Mesenchymal stem cell (in vitro differentiated cells and primary cell): ENCODE measurements around the gene SNX6.

Source experiments
- DNase-seq: peaks from one replicate; pipeline ENCODE4 v3.0.0-alpha.2; 2013
- H2AFZ ChIP-seq: one replicate; pipeline ENCODE4 v1.6.1; 2013; ENCODE audit warnings: low read depth, mild to moderate bottlenecking, control low read depth, inconsistent platforms, low read length, moderate library complexity
- H2AK5ac ChIP-seq: 2 replicates; pipeline ENCODE4 v1.6.1; 2013; ENCODE audit warnings: low read length, moderate library complexity, mild to moderate bottlenecking, inconsistent platforms; ENCODE audit not compliant: severe bottlenecking
- H2BK120ac ChIP-seq: one replicate; pipeline ENCODE4 v1.6.1; 2013; ENCODE audit warnings: low read depth, mild to moderate bottlenecking, inconsistent platforms, low read length, moderate library complexity
- H2BK12ac ChIP-seq, 2 experiments: one replicate each; pipeline ENCODE4 v1.6.1; 2013; ENCODE audit warnings: inconsistent platforms in 2 of 2, low read length in 2 of 2, mild to moderate bottlenecking in 2 of 2, moderate library complexity in 2 of 2, control low read depth in 1 of 2
- H2BK15ac ChIP-seq: one replicate; pipeline ENCODE4 v1.6.1; 2013; ENCODE audit warnings: mild to moderate bottlenecking, low read depth, inconsistent platforms; ENCODE audit not compliant: poor library complexity, severe bottlenecking
- H2BK5ac ChIP-seq: 2 replicates; pipeline ENCODE4 v1.6.1; 2013; ENCODE audit warnings: low read depth, mild to moderate bottlenecking, low read length, control low read depth, inconsistent platforms; ENCODE audit not compliant: poor library complexity, severe bottlenecking
- H3K14ac ChIP-seq, 2 experiments: one replicate each; pipeline ENCODE4 v1.6.1; 2013; ENCODE audit warnings: inconsistent platforms in 2 of 2, low read length in 2 of 2, control low read depth in 1 of 2, mild to moderate bottlenecking in 1 of 2, moderate library complexity in 1 of 2
- H3K18ac ChIP-seq, 2 experiments: one replicate each; pipeline ENCODE4 v1.6.1; 2013; ENCODE audit warnings: inconsistent platforms in 2 of 2, low read length in 2 of 2, control low read depth in 1 of 2, low read depth in 1 of 2, mild to moderate bottlenecking in 1 of 2
- H3K23ac ChIP-seq, 2 experiments: one replicate each; pipeline ENCODE4 v1.6.1; 2013; ENCODE audit warnings: inconsistent platforms in 2 of 2, low read length in 2 of 2, mild to moderate bottlenecking in 2 of 2, moderate library complexity in 2 of 2, control low read depth in 1 of 2
- H3K27ac ChIP-seq: 2 replicates; pipeline ENCODE4 v1.5.1; 2013; ENCODE audit warnings: mild to moderate bottlenecking, moderate library complexity, low read length, control low read depth, inconsistent platforms; ENCODE audit not compliant: poor library complexity, severe bottlenecking
- H3K27me3 ChIP-seq, 2 experiments: 2 replicates each; pipeline versions ENCODE4 v1.6.1 to v1.7.0; 2013; ENCODE audit warnings: low read length in 2 of 2, mild to moderate bottlenecking in 2 of 2, moderate library complexity in 2 of 2, control low read depth in 1 of 2, inconsistent platforms in 1 of 2; ENCODE audit not compliant: control insufficient read depth in 1 of 2, insufficient read depth in 1 of 2
- H3K36me3 ChIP-seq, 2 experiments: 2 replicates each; pipeline versions ENCODE4 v1.6.1 to v1.7.0; 2013; ENCODE audit warnings: low read length in 2 of 2, control low read depth in 1 of 2, inconsistent platforms in 1 of 2, low read depth in 1 of 2, mild to moderate bottlenecking in 1 of 2; ENCODE audit not compliant: insufficient read depth in 2 of 2, control insufficient read depth in 1 of 2
- H3K4ac ChIP-seq, 2 experiments: one replicate each; pipeline ENCODE4 v1.6.1; 2013; ENCODE audit warnings: inconsistent platforms in 2 of 2, low read length in 2 of 2, mild to moderate bottlenecking in 2 of 2, moderate library complexity in 2 of 2, control low read depth in 1 of 2, low read depth in 1 of 2
- H3K4me1 ChIP-seq: 2 replicates; pipeline ENCODE4 v1.6.1; 2013; ENCODE audit warnings: low read depth, low read length, control low read depth; ENCODE audit not compliant: control insufficient read depth, insufficient read depth
- H3K4me2 ChIP-seq: 2 replicates; pipeline ENCODE4 v1.6.1; 2013; ENCODE audit warnings: low read length, mild to moderate bottlenecking, inconsistent platforms; ENCODE audit not compliant: poor library complexity, severe bottlenecking
- H3K4me3 ChIP-seq, 2 experiments: 2 replicates each; pipeline versions ENCODE4 v1.5.1 to v1.7.0; 2013; ENCODE audit warnings: low read length in 2 of 2, mild to moderate bottlenecking in 2 of 2, control low read depth in 1 of 2, low read depth in 1 of 2; ENCODE audit not compliant: insufficient read depth in 1 of 2
- H3K79me1 ChIP-seq: replicated peaks from 2 replicates; pipeline ENCODE4 v1.6.1; 2013; ENCODE audit warnings: mild to moderate bottlenecking, control low read depth, low read length, inconsistent platforms; ENCODE audit not compliant: poor library complexity, severe bottlenecking
- H3K9ac ChIP-seq: 2 replicates; pipeline ENCODE4 v1.7.0; 2013; ENCODE audit warnings: mild to moderate bottlenecking, low read length, moderate library complexity
- H3K9me3 ChIP-seq: 2 replicates; pipeline ENCODE4 v1.7.0; 2013; ENCODE audit warnings: mild to moderate bottlenecking, low read length; ENCODE audit not compliant: control insufficient read depth
- H4K8ac ChIP-seq: one replicate; pipeline ENCODE4 v1.6.1; 2013; ENCODE audit warnings: inconsistent platforms, mild to moderate bottlenecking, low read length, moderate library complexity
- H4K91ac ChIP-seq: one replicate; pipeline ENCODE4 v1.6.1; 2013; ENCODE audit warnings: mild to moderate bottlenecking, low read length, inconsistent platforms
- whole genome bisulfite sequencing: methylation state at CpG from one replicate; pipeline ENCODE4 v1.1.7; 2013; ENCODE audit warnings: mixed read lengths; 5-methylcytosine and 5-hydroxymethylcytosine counted together

The SNX6 gene

GRCh38 chr14:34673702-34674101 is 43.8 kb upstream of the SNX6 start:
- WGBS, result 100% methylated on average over 1 of the region's 1 CpG
- Histone ChIP-seq H3K4me3 (no peak overlapping the region), H3K4ac (no peak overlapping the region), H3K79me1 (no peaks in the 10 kb centered on the region), H2BK12ac (no peak overlapping the region), H2BK15ac (no peak overlapping the region), H4K8ac (no peak overlapping the region), H2AFZ (no peak overlapping the region), H2BK120ac (no peak overlapping the region), H3K4me1 (no peaks in the 10 kb centered on the region), H2BK5ac (no peak overlapping the region), H3K23ac (no peak overlapping the region), H3K14ac (no peak overlapping the region), H3K4me2 (no peak overlapping the region), H3K36me3 (no peaks in the 10 kb centered on the region), H2AK5ac (no peak overlapping the region), H3K27ac (no peak overlapping the region), H3K9ac (no peak overlapping the region), H4K91ac (no peak overlapping the region), H3K27me3 (no peaks in the 10 kb centered on the region), H3K18ac (no peak overlapping the region), H3K9me3 (no peaks in the 10 kb centered on the region)
- no peak for DNase-seq

- Histone ChIP-seq H3K4me1 (no peaks in the 10 kb centered on the region), H3K36me3 (no peaks in the 10 kb centered on the region), H3K4me2 (no peak overlapping the region), H3K4ac (no peak overlapping the region), H3K9me3 (no peaks in the 10 kb centered on the region), H4K8ac (no peak overlapping the region), H4K91ac (no peak overlapping the region), H3K14ac (no peak overlapping the region), H3K23ac (no peak overlapping the region), H3K27ac (no peak overlapping the region), H2AFZ (no peak overlapping the region), H3K27me3 (no peaks in the 10 kb centered on the region), H2AK5ac (peak overlapping the region; percentile 55), H2BK15ac (no peak overlapping the region), H2BK12ac (no peak overlapping the region), H2BK5ac (no peak overlapping the region), H2BK120ac (no peak overlapping the region), H3K4me3 (no peak overlapping the region), H3K9ac (no peak overlapping the region), H3K18ac (no peak overlapping the region), H3K79me1 (no peaks in the 10 kb centered on the region)
- DNase-seq, result no peak
- 75% methylated on average over 4 of the region's 6 CpGs for WGBS
Measured at GRCh38 chr14:34671716-34672115, 41.8 kb upstream of the SNX6 start.

- Histone ChIP-seq H3K4me2 (no peak overlapping the region), H3K18ac (no peak overlapping the region), H3K27ac (no peak overlapping the region), H3K9ac (no peak overlapping the region), H2AK5ac (no peak overlapping the region), H3K36me3 (no peaks in the 10 kb centered on the region), H3K4me1 (peaks cover 4% of the 10 kb centered on the region), H2BK120ac (no peak overlapping the region), H2BK12ac (no peak overlapping the region), H2BK15ac (no peak overlapping the region), H2AFZ (no peak overlapping the region), H3K9me3 (no peaks in the 10 kb centered on the region), H2BK5ac (no peak overlapping the region), H3K4me3 (no peak overlapping the region), H3K79me1 (no peaks in the 10 kb centered on the region), H3K14ac (no peak overlapping the region), H4K91ac (no peak overlapping the region), H4K8ac (no peak overlapping the region), H3K27me3 (no peaks in the 10 kb centered on the region), H3K23ac (no peak overlapping the region), H3K4ac (no peak overlapping the region)
- 85% methylated on average over 2 of the region's 2 CpGs for WGBS
- no peak for DNase-seq
Measured at GRCh38 chr14:34668111-34668510, 38.2 kb upstream of the SNX6 start.

- peak overlapping the region in 1 of 2 experiments; percentile 31 for H3K4ac ChIP-seq
- H3K27ac ChIP-seq, result no peak overlapping the region
- H2AK5ac ChIP-seq, result peak overlapping the region; percentile 36
- H4K91ac ChIP-seq, result no peak overlapping the region
- H3K4me1 ChIP-seq, result peaks cover 4% of the 10 kb centered on the region
- peak overlapping the region in 1 of 2 experiments; percentile 9 for H3K18ac ChIP-seq
- H3K9ac ChIP-seq, result no peak overlapping the region
- H2BK5ac ChIP-seq, result no peak overlapping the region
- no peak overlapping the region for H4K8ac ChIP-seq
- DNase-seq, result no peak
- no peak overlapping the region for H3K14ac ChIP-seq
- no peak overlapping the region for H3K4me3 ChIP-seq
- H3K36me3 ChIP-seq, result no peaks in the 10 kb centered on the region
- H2BK12ac ChIP-seq, result peak overlapping the region; percentile 49 to 71
- no peak overlapping the region for H3K4me2 ChIP-seq
- H3K9me3 ChIP-seq, result no peaks in the 10 kb centered on the region
- H3K79me1 ChIP-seq, result no peaks in the 10 kb centered on the region
- H2BK120ac ChIP-seq, result no peak overlapping the region
- WGBS, result 91% methylated on average over 6 of the region's 7 CpGs
- H3K23ac ChIP-seq, result no peak overlapping the region
- H2BK15ac ChIP-seq, result no peak overlapping the region
- H2AFZ ChIP-seq, result no peak overlapping the region
- no peaks in the 10 kb centered on the region for H3K27me3 ChIP-seq
Measured at GRCh38 chr14:34667007-34667406, 37.1 kb upstream of the SNX6 start.
